ENCODE measurements around the gene CLDN7. TPM values are rescaled to one million over a fixed set of nuclear protein-coding genes. Genes with fewer than 3 reads are reported as not detected.

CLDN7 gene
- total RNA-seq, 2 donors from 2014 or later, result 142 to 149 TPM

GRCh38 chr17:7242717-7243452, 19.4 kb downstream of the CLDN7 start:
- H3K9me3 ChIP-seq (ENCODE audit: control insufficient read depth, low read length), result no peaks in the 10 kb centered on the region
- H3K4me1 Mint-ChIP-seq, result peaks cover 20% of the 10 kb centered on the region
- WGBS, 2 experiments (ENCODE audit: insufficient coverage in 1 of 2, insufficient read length in 1 of 2), result 4 to 5% methylated on average over 47 to 49 of the region's 49 CpGs
- DNase-seq, result peak; percentile 100
- peak overlapping the region; percentile 89 for H3K4me3 ChIP-seq (ENCODE audit: low read length)
- H3K27me3 Mint-ChIP-seq (ENCODE audit: insufficient read depth), result no peaks in the 10 kb centered on the region
- peak overlapping the region; percentile 71 for H3K27ac ChIP-seq (ENCODE audit: low read depth, low read length)
- no peak for TF ChIP-seq CTCF (conservative IDR thresholded peaks at IDR 0.05)
- peaks cover 34% of the 10 kb centered on the region for H3K36me3 Mint-ChIP-seq (ENCODE audit: low read depth)
- H3K4me3 Mint-ChIP-seq, result peak overlapping the region; percentile 100
- peak overlapping the region; percentile 98 for H3K27ac Mint-ChIP-seq
- no peaks in the 10 kb centered on the region for H3K27me3 ChIP-seq (ENCODE audit: control insufficient read depth, insufficient read depth, low read length, poor library complexity, severe bottlenecking)
- no peaks in the 10 kb centered on the region for H3K4me1 ChIP-seq (ENCODE audit: control insufficient read depth, insufficient read depth, low read length)
- peaks cover 34% of the 10 kb centered on the region for H3K36me3 ChIP-seq (ENCODE audit: control insufficient read depth, insufficient read depth, low read length)
- no peaks in the 10 kb centered on the region for H3K9me3 Mint-ChIP-seq
- peak overlapping the region; percentile 85 for H3K9ac ChIP-seq (ENCODE audit: extremely low read depth, low read length, poor library complexity, severe bottlenecking)

GRCh38 chr17:7241783-7242716, 20.2 kb downstream of the CLDN7 start, which contains the start of gene GABARAP:
TSS of gene GABARAP (minus strand) at chr17:7242449. CDS start at chr17:7242330, 119 bp downstream.
- no peaks in the 10 kb centered on the region for H3K27me3 Mint-ChIP-seq (ENCODE audit: insufficient read depth)
- TF ChIP-seq CTCF (conservative IDR thresholded peaks at IDR 0.05), result no peak
- peak within 1 kb of the TSS; percentile 100 for H3K4me3 Mint-ChIP-seq
- Histone ChIP-seq H3K27me3 (ENCODE audit: control insufficient read depth, insufficient read depth, low read length, poor library complexity, severe bottlenecking) (no peaks in the 10 kb centered on the region), H3K27ac (ENCODE audit: low read depth, low read length) (peak within 1 kb of the TSS; percentile 81), H3K9me3 (ENCODE audit: control insufficient read depth, low read length) (no peaks in the 10 kb centered on the region), H3K4me3 (ENCODE audit: low read length) (peak within 1 kb of the TSS; percentile 89), H3K4me1 (ENCODE audit: control insufficient read depth, insufficient read depth, low read length) (no peaks in the 10 kb centered on the region), H3K36me3 (ENCODE audit: control insufficient read depth, insufficient read depth, low read length) (peaks cover 37% of the 10 kb centered on the region), H3K9ac (ENCODE audit: extremely low read depth, low read length, poor library complexity, severe bottlenecking) (peak within 1 kb of the TSS; percentile 85)
- peaks cover 23% of the 10 kb centered on the region for H3K4me1 Mint-ChIP-seq
- WGBS, 2 experiments (ENCODE audit: insufficient coverage in 1 of 2, insufficient read length in 1 of 2), result 0% methylated on average over 26 to 62 of the region's 62 CpGs
- peak within 1 kb of the TSS; percentile 98 for H3K27ac Mint-ChIP-seq
- no peaks in the 10 kb centered on the region for H3K9me3 Mint-ChIP-seq
- H3K36me3 Mint-ChIP-seq (ENCODE audit: low read depth), result peaks cover 38% of the 10 kb centered on the region
- DNase-seq, result peak; percentile 98

GRCh38 chr17:7241090-7241733, 21.1 kb downstream of the CLDN7 start:
- Mint-ChIP-seq H3K4me3 (peak overlapping the region; percentile 100), H3K36me3 (ENCODE audit: low read depth) (peaks cover 38% of the 10 kb centered on the region), H3K27ac (peak overlapping the region; percentile 98), H3K4me1 (peaks cover 27% of the 10 kb centered on the region), H3K9me3 (no peaks in the 10 kb centered on the region), H3K27me3 (ENCODE audit: insufficient read depth) (no peaks in the 10 kb centered on the region)
- DNase-seq, result no peak
- peaks cover 37% of the 10 kb centered on the region for H3K36me3 ChIP-seq (ENCODE audit: control insufficient read depth, insufficient read depth, low read length)
- 54 to 70% methylated on average over 6 to 9 of the region's 9 CpGs for WGBS, 2 experiments (ENCODE audit: insufficient coverage in 1 of 2, insufficient read length in 1 of 2)
- no peaks in the 10 kb centered on the region for H3K9me3 ChIP-seq (ENCODE audit: control insufficient read depth, low read length)
- TF ChIP-seq CTCF (conservative IDR thresholded peaks at IDR 0.05), result no peak
- H3K27me3 ChIP-seq (ENCODE audit: control insufficient read depth, insufficient read depth, low read length, poor library complexity, severe bottlenecking), result no peaks in the 10 kb centered on the region
- H3K4me3 ChIP-seq (ENCODE audit: low read length), result peak overlapping the region; percentile 89
- H3K9ac ChIP-seq (ENCODE audit: extremely low read depth, low read length, poor library complexity, severe bottlenecking), result peak overlapping the region; percentile 85
- peak overlapping the region; percentile 36 for H3K27ac ChIP-seq (ENCODE audit: low read depth, low read length)
- peaks cover 1% of the 10 kb centered on the region for H3K4me1 ChIP-seq (ENCODE audit: control insufficient read depth, insufficient read depth, low read length)
